Activated CD4-positive, alpha-beta T cell treated with anti-CD3 and anti-CD28 coated beads, Interleukin-2, Interleukin-6, amounts not matched to agents 100 ng/mL and 50 ng/mL, durations not matched to agents 16 hours and 8 hours (primary cell): ENCODE measurements around the gene INVS.

ENCODE experiments used
- DNase-seq: peaks from one replicate; pipeline ENCODE4 v3.0.0-alpha.2; 2020

Gene INVS

GRCh38 chr9:100350188-100350587, 251.1 kb downstream of the INVS start:
- no peak for DNase-seq
